Left ventricle myocardium superior (tissue), 1 donor: ENCODE results near the gene TNS1. TPM values are rescaled to one million over a fixed set of nuclear protein-coding genes. Genes with fewer than 3 reads are reported as not detected.

Experiments
- ATAC-seq: fragments of 200-7000 bp; cut with Tn5 transposase; one replicate; pipeline ENCODE4 v1.9.1; 2020; ENCODE audit warnings: mild to moderate bottlenecking, moderate library complexity
- DNase-seq: peaks from one replicate; pipeline ENCODE4 v3.0.0-alpha.2; 2020
- intact Hi-C: fragments of 100-400 bp; cut with micrococcal nuclease; formaldehyde crosslinking; loops from one replicate; pipeline ENCODE4 v1.11.0; 2022
- total RNA-seq: library from RNA; stranded (reverse); fragmentation: NEBNext Ultra II Directional; extraction: Animal tissue kit (Norgen Biotek cat#: 25700); gene quantifications from one replicate; pipeline ENCODE4 v1.2.1, GENCODE V29; 2021
- donor health status: DM: no; HTN: yes; CAD: no; lungs with severe emphysema.

Gene TNS1
- total RNA-seq, 1 donor from 2014 or later = 783 TPM

DNA sequence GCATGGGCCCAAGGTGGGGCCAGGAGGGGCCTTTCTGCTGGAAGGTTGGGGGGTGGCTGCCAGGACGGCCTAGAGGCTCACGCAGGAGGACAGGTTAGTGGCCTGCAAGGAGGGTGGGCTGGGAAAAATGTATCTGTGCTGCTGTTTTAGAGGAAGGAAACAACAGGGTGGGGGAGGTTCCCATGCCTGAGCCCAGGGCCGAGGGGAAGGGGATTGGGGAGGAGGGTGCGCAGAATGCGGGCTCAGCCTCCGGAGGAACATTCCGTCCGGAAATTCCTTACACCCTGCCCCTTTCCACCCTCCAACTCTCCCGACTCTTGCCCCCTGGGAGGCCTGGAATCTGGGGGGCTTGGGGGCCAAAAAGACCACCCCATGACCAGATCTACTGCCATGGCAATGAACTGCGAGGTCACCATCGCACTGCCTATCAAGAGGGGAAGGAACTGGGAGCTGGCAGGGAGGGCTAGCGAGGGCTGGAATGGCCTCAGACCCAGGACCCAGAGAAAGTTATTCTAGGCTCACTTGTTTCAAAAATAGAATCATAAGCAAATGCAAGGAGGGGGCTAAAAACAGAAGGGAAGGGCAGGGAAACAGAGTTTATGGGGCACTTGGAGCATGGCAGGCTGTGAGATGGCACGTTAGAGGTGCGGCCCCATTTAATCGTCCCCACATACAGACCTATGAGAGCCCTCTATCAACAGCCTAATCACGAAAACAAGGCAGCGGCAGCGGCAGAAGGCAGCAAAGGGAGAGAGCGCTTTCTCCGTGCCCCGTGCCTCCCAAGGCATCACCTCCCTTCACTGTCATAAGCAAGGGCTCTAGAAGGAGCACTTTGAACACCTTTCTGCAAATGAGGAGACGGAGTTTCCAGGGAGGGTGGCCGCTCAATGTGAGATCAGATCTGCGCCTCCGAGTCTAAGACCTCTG lies 90.4 kb downstream of the TNS1 start:
- intact Hi-C loops = no loop called here
- ATAC-seq (peak; percentile 44), DNase-seq (peak; percentile 47)

GRCh38 chr2:217911283-217912097 lies 91.3 kb downstream of the TNS1 start:
- DNase-seq (peak; percentile 55), ATAC-seq (peak; percentile 6)
- intact Hi-C loops = no loop called here

- intact Hi-C loops = no loop called here
- DNase-seq (peak; percentile 66), ATAC-seq (peak; percentile 0)
Measured at GRCh38 chr2:217910875-217911212, 92.0 kb downstream of the TNS1 start.

DNA sequence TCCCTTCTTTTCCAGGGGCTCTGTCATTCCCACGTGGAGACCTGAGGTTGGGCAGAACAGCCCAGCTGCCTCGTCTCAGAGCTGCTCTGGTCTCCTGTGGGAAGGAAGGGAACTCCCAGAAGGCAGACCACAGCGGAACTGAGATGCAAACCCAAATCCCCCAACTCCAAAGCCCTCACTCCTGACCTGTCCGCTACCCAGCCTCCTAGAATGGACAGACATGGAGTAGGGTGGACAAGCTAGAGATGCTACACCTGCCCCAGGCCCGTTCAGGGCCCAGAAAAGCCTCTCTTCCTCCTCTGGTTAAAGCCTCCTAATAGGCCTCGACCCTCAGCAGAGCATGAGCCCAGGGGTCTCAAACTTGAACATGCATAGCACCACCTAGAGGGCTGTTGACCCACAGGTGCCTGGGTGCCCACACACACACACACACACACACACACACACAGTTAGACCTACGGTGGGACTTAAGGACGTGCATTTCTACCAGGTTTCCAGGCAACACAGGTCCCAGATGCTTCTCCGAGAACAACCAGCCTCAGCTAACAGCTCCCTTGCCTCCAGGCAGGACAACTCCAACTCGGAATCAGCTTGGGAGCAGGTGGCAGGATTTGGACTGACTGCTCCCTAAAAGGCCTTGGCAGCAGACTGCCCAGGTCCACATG lies 93.5 kb downstream of the TNS1 start:
- intact Hi-C loops = no loop called here
- DNase-seq (no peak), ATAC-seq (no peak)

DNA sequence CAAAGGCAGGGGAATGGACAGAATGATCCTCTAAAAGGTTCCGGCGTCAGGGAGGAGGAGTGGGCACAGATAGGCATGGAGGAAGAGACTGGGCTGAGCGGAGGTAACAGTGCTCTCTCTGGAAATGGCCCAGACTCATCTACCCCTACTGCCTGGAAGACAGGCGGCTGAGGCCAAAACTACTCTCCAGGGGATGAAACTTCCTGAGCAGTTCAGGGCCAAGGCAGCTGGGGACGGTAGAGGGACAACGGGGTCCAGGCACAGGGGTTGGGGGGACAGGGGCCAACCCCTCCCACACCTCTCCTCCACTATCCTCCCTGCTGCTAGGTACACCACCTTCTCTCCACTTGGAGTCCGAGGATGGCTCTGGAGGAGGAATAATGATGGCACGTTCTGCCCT lies 94.3 kb downstream of the TNS1 start:
- intact Hi-C loops = no loop called here
- no peak for DNase-seq
- no peak for ATAC-seq

DNA sequence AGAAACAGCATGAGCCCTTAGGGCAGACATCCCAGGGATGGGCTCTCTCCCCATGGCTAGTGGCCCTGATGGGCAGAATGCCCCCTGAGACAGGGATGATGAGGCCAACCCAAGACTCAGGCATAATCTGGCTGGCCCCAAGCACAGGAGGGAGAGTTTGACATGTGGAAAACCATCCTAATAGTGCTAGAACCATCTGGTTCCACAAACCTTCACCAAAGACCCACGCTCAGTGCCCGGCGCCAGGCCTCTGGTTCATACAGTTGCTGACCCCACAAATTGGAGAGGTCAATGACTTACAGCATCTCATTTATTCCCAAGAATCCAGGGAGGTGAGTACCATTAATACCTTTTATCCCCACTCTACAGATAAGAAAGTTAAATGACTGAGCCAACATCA lies 95.5 kb downstream of the TNS1 start:
- ATAC-seq (no peak), DNase-seq (no peak)
- intact Hi-C loops = no loop called here

DNA sequence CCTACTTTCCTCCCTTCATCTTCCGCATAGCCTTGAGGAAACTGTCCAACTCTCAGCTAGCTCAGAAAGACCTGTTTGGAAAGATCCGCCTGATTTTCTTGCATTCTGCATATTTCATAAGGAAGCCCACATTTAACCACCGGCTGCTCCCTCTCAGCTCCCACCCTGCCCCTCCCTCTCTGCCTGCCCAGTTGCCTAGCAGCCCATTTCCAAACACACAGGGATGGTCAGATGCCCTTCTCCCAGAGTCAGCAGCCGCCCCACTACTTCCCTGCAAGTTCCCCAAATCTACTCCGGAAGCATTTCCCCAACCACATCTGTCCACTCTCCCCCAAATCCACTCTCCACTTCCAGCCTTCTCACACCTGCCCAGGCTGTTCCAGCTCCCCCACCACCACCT lies 96.0 kb downstream of the TNS1 start:
- DNase-seq (peak; percentile 65), ATAC-seq (no peak)
- intact Hi-C loops = no loop called here

- intact Hi-C loops = no loop called here
Measured at GRCh38 chr2:217905896-217906295, 96.9 kb downstream of the TNS1 start.

GRCh38 chr2:217905395-217905794 lies 97.4 kb downstream of the TNS1 start:
- intact Hi-C loops = no loop called here
- ATAC-seq (peak; percentile 42), DNase-seq (peak; percentile 81)

More at GRCh38 chr2:217905896-217906295, 96.9 kb downstream of the TNS1 start:
- DNase-seq (no peak), ATAC-seq (no peak)

GRCh38 chr2:217904614-217904965 lies 98.2 kb downstream of the TNS1 start:
- ATAC-seq = no peak
- DNase-seq = peak; percentile 45
- intact Hi-C loops = no loop called here

- intact Hi-C loops = no loop called here
- ATAC-seq = peak; percentile 54
- DNase-seq = peak; percentile 91
Measured at GRCh38 chr2:217903859-217904613, 98.8 kb downstream of the TNS1 start.

DNA sequence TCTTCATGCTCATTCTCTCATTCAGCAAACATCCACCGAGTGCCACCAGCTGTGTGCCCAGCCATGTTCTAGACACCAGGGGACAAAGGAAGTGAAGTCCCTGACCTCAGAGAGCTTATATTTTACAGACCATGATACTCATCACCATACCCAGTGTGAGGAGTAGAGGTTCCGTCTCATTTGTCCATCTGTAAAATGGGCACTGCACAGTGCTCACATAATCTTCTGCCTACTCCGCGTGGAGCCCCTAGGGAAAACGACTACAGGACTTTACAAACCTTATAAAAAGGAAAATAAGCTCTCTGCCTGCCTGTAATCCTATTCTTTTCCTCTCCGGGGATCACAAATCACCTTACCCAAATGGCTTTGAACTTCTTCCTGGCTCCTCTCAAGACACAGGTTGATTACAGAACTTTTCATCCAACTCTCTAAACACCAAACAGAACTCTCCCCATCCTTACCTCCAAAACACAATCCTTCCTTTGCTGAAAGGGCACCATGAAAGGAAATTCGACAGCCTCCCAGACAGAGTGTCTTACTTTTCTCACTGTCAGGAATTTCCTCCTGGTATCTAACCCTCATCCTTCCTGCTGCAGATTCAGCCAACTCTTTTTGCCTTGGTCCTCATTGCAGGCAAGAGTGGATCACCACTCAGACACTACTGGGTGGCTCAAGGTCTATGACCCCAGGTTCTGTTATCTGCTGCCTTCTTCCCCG lies 99.5 kb downstream of the TNS1 start:
- DNase-seq (no peak), ATAC-seq (no peak)
- intact Hi-C loops = no loop called here

GRCh38 chr2:217902379-217903141 lies 100.2 kb downstream of the TNS1 start:
- intact Hi-C loops = no loop called here
- DNase-seq (peak; percentile 87), ATAC-seq (peak; percentile 65)

- ATAC-seq (peak; percentile 16), DNase-seq (peak; percentile 51)
- intact Hi-C loops = no loop called here
Measured at GRCh38 chr2:217901835-217902378, 100.9 kb downstream of the TNS1 start.

DNA sequence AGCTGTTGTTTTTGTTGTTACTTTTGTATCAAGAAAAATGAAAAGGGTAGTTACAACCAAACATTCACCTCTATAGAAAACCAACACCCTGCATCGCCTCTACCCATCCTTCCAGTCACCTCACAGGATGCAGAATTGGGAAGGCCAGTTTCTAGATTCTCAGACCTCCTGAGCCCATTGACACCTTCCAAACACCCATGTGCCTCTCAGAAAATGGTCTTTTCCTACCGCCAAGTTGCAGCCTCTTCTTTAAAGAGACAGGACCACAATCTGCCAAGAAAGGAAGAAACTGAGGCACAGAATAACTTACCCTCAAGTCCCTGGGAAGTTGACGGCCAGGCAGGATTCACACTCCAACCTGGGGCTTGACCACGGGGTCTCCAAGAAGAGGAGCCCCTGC lies 101.4 kb downstream of the TNS1 start:
- ATAC-seq = no peak
- DNase-seq = no peak
- intact Hi-C loops = no loop called here

DNA sequence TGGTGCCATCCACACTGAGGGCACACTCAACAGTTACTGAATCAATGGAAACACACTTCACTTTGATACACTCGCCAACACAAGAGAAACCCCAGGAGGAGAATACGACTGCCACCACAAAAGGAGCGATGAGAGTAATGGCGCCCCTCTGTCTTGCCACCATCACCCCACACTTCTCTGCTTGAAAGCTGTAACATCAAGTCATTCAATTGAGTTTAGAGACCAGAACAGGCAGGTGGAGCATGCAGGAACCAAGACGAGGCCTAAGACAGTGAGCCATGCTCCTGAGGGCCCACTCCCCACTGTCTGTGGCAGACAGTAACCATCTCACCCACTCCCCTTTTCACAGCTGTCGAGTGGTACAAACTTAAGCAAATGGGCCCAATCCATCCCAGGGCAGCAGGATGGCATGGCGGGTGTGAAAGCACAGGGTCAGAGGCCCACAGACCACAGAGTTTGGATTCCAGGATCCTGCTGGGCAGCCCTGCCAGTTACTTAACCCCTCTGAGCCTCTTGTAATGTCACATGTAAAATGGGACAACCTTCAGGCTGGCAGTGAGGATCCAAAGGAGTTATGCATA lies 101.9 kb downstream of the TNS1 start:
- DNase-seq = no peak
- intact Hi-C loops = no loop called here
- no peak for ATAC-seq
